Nasal cavity respiratory epithelium epithelial cell of viscerocranial mucosa (primary cell): ENCODE measurements around the gene ZMYND12. TPM values are rescaled to one million over a fixed set of nuclear protein-coding genes. Genes with fewer than 3 reads are reported as not detected.

ENCODE experiments used
- total RNA-seq: library from RNA; depleted of rRNA; stranded (reverse); fragments of >200 nt; gene quantifications from 2 replicates; pipeline ENCODE4 v1.2.3, GENCODE V29; 2014

Gene ZMYND12
- total RNA-seq, result 0.68 and 1.00 TPM in 2 replicates

GRCh38 chr1:42456010-42456753 lies at the start of gene ZMYND12, which contains the start of gene PPCS:
Gene ZMYND12 (minus strand): TSS chr1:42456022. CDS start chr1:42455997, 25 bp downstream.
Gene PPCS (plus strand): TSS chr1:42456543. CDS start chr1:42456566, 23 bp downstream.

GRCh38 chr1:42462828-42463763 lies 7.3 kb upstream of the ZMYND12 start, which contains the start of gene CCDC30:
Gene CCDC30 (plus strand): TSS chr1:42463286. CDS start chr1:42480552, 17,266 bp downstream.

GRCh38 chr1:42380586-42381279 lies 75.1 kb downstream of the ZMYND12 start, which contains the start of gene RIMKLA:
Gene RIMKLA (plus strand): TSS chr1:42380792. CDS start chr1:42380935, 143 bp downstream.

Other genes starting within 250 kb of the ZMYND12 start
- gene FOXJ3, start 120.8 kb downstream of the ZMYND12 start, total RNA-seq, result 16.4 and 28.7 TPM in 2 replicates
- under 0.01 TPM in 2 replicates for gene RIMKLA, start 75.2 kb downstream of the ZMYND12 start, total RNA-seq
- gene PPCS, start 521 bp upstream of the ZMYND12 start, total RNA-seq, result 43.6 and 75.5 TPM in 2 replicates
- 0.34 and 1.1 TPM in 2 replicates for gene CCDC30, start 7.3 kb upstream of the ZMYND12 start, total RNA-seq
- gene PPIH, start 202.4 kb upstream of the ZMYND12 start, total RNA-seq, result 20.5 and 28.7 TPM in 2 replicates
- gene YBX1, start 226.4 kb upstream of the ZMYND12 start, total RNA-seq, result 832 and 1,240 TPM in 2 replicates